Measurements from ENCODE around the gene CBX3.

Gene CBX3

GRCh38 chr7:26200038-26200443 is 1.5 kb upstream of the CBX3 start:
- H2AFZ ChIP-seq (ENCODE audit: low read length) = no peak overlapping the region
- peaks cover 55% of the 10 kb centered on the region for H3K4me1 ChIP-seq (ENCODE audit: insufficient read depth, low read length, severe bottlenecking)
- no peaks in the 10 kb centered on the region for H3K9me2 ChIP-seq (ENCODE audit: low read depth, low read length)
- H3K79me2 ChIP-seq (ENCODE audit: insufficient read depth, low read length) = peaks cover 84% of the 10 kb centered on the region
- peaks cover 11% of the 10 kb centered on the region; the same call in 1 of the 2 replicates for H4K20me1 ChIP-seq (ENCODE audit: insufficient read depth, low read length)
- H3K4me3 ChIP-seq (ENCODE audit: low read depth, low read length, poor library complexity, severe bottlenecking) = peak overlapping the region; percentile 76
- peak overlapping the region; percentile 97 for H3K27ac ChIP-seq (ENCODE audit: low read depth, low read length, poor library complexity, severe bottlenecking)
- peaks cover 86% of the 10 kb centered on the region for H3K36me3 ChIP-seq (ENCODE audit: insufficient read depth, low read length)
- H3K9ac ChIP-seq (ENCODE audit: low read length) = peak overlapping the region; percentile 93
- peak overlapping the region; percentile 81 for H3K4me2 ChIP-seq (ENCODE audit: low read length)
- no peak for TF ChIP-seq CTCF (IDR thresholded peaks at IDR 0.05; ENCODE audit: low read length)
- TF ChIP-seq EZH2 (IDR thresholded peaks at IDR 0.05; ENCODE audit: borderline replicate concordance, low read length) = no peak
- H3F3A ChIP-seq (ENCODE audit: insufficient read depth, low read length) = peaks cover 33% of the 10 kb centered on the region
- H3K27me3 ChIP-seq (ENCODE audit: insufficient read depth, low read length) = no peaks in the 10 kb centered on the region
- no peaks in the 10 kb centered on the region for H3K9me3 ChIP-seq (ENCODE audit: low read length)

GRCh38 chr7:26200444-26201246 is 900 bp upstream of the CBX3 start, which contains the start of gene HNRNPA2B1:
HNRNPA2B1 (minus strand) TSS chr7:26200746; CDS start chr7:26200577, 169 bp downstream.
- Histone ChIP-seq H3K36me3 (ENCODE audit: insufficient read depth, low read length) (peaks cover 86% of the 10 kb centered on the region), H4K20me1 (ENCODE audit: insufficient read depth, low read length) (peaks cover 11% of the 10 kb centered on the region; the same call in 1 of the 2 replicates), H2AFZ (ENCODE audit: low read length) (no peak within 1 kb of the TSS), H3K4me3 (ENCODE audit: low read depth, low read length, poor library complexity, severe bottlenecking) (peak within 1 kb of the TSS; percentile 76), H3K4me1 (ENCODE audit: insufficient read depth, low read length, severe bottlenecking) (peaks cover 55% of the 10 kb centered on the region), H3F3A (ENCODE audit: insufficient read depth, low read length) (peaks cover 28% of the 10 kb centered on the region), H3K9ac (ENCODE audit: low read length) (peak within 1 kb of the TSS; percentile 99), H3K27ac (ENCODE audit: low read depth, low read length, poor library complexity, severe bottlenecking) (peak within 1 kb of the TSS; percentile 97), H3K9me3 (ENCODE audit: low read length) (no peaks in the 10 kb centered on the region), H3K9me2 (ENCODE audit: low read depth, low read length) (no peaks in the 10 kb centered on the region), H3K4me2 (ENCODE audit: low read length) (peak within 1 kb of the TSS; percentile 81), H3K79me2 (ENCODE audit: insufficient read depth, low read length) (peaks cover 84% of the 10 kb centered on the region), H3K27me3 (ENCODE audit: insufficient read depth, low read length) (no peaks in the 10 kb centered on the region)
- TF ChIP-seq EZH2 (IDR thresholded peaks at IDR 0.05; ENCODE audit: borderline replicate concordance, low read length) = no peak
- no peak for TF ChIP-seq CTCF (IDR thresholded peaks at IDR 0.05; ENCODE audit: low read length)

GRCh38 chr7:26202019-26202990 is 760 bp downstream of the CBX3 start:
- Histone ChIP-seq H3K9me3 (ENCODE audit: low read length) (no peaks in the 10 kb centered on the region), H4K20me1 (ENCODE audit: insufficient read depth, low read length) (peaks cover 3% of the 10 kb centered on the region), H3K36me3 (ENCODE audit: insufficient read depth, low read length) (peaks cover 86% of the 10 kb centered on the region), H3K4me1 (ENCODE audit: insufficient read depth, low read length, severe bottlenecking) (peaks cover 44% of the 10 kb centered on the region), H3K9ac (ENCODE audit: low read length) (peak overlapping the region; percentile 99), H3K4me3 (ENCODE audit: low read depth, low read length, poor library complexity, severe bottlenecking) (peak overlapping the region; percentile 76), H3K4me2 (ENCODE audit: low read length) (peak overlapping the region; percentile 81), H3K27me3 (ENCODE audit: insufficient read depth, low read length) (no peaks in the 10 kb centered on the region), H2AFZ (ENCODE audit: low read length) (no peak overlapping the region), H3F3A (ENCODE audit: insufficient read depth, low read length) (peaks cover 11% of the 10 kb centered on the region), H3K9me2 (ENCODE audit: low read depth, low read length) (no peaks in the 10 kb centered on the region), H3K27ac (ENCODE audit: low read depth, low read length, poor library complexity, severe bottlenecking) (peak overlapping the region; percentile 97), H3K79me2 (ENCODE audit: insufficient read depth, low read length) (peaks cover 82% of the 10 kb centered on the region)
- TF ChIP-seq EZH2 (IDR thresholded peaks at IDR 0.05; ENCODE audit: borderline replicate concordance, low read length) (no peak), CTCF (IDR thresholded peaks at IDR 0.05; ENCODE audit: low read length) (no peak)
